ENCODE data around the gene IGSF23.

Gene IGSF23

GRCh38 chr19:44607049-44607448, 6.3 kb upstream of the IGSF23 start:
- TF ChIP-seq TCF4 (CRISPR knock-in tag; IDR thresholded peaks at IDR 0.05; ENCODE audit: borderline replicate concordance), result no peak
- TF ChIP-seq ZNF565 (CRISPR knock-in tag; conservative IDR thresholded peaks at IDR 0.05; ENCODE audit: low read depth), result no peak
- TF ChIP-seq PPARA (CRISPR knock-in tag; IDR thresholded peaks at IDR 0.05; ENCODE audit: borderline replicate concordance), result no peak
- TF ChIP-seq ISL1 (CRISPR knock-in tag; IDR thresholded peaks at IDR 0.05), result no peak
- TF ChIP-seq ZFP30 (CRISPR knock-in tag; IDR thresholded peaks at IDR 0.05), result no peak
- no peak for TF ChIP-seq RARB (CRISPR knock-in tag; IDR thresholded peaks at IDR 0.05)
- TF ChIP-seq TOX (CRISPR knock-in tag; IDR thresholded peaks at IDR 0.05; ENCODE audit: borderline replicate concordance), result no peak
- no peak for TF ChIP-seq ZFP3 (CRISPR knock-in tag; IDR thresholded peaks at IDR 0.05)
- ATAC-seq, result no peak

DNA sequence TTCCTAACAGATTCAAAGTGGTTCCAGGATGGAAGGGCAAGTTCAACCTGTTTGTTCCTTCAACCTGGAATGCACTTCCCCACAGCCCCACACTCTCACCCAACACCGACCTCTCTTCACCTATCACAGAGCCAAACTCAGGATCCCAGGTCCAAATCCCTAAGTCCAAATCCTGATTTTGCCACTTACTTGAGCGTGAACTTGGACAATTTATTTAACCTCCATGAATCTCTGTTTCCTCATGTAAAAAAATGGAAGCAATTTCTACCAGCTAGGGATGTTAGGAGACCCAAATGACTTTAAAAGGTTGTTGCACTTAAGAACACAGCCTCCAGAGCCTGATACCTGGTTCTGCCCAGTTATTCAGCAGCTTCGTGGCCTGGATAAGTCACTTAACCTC, 5.4 kb upstream of the IGSF23 start:
- TF ChIP-seq, protein P1, sequence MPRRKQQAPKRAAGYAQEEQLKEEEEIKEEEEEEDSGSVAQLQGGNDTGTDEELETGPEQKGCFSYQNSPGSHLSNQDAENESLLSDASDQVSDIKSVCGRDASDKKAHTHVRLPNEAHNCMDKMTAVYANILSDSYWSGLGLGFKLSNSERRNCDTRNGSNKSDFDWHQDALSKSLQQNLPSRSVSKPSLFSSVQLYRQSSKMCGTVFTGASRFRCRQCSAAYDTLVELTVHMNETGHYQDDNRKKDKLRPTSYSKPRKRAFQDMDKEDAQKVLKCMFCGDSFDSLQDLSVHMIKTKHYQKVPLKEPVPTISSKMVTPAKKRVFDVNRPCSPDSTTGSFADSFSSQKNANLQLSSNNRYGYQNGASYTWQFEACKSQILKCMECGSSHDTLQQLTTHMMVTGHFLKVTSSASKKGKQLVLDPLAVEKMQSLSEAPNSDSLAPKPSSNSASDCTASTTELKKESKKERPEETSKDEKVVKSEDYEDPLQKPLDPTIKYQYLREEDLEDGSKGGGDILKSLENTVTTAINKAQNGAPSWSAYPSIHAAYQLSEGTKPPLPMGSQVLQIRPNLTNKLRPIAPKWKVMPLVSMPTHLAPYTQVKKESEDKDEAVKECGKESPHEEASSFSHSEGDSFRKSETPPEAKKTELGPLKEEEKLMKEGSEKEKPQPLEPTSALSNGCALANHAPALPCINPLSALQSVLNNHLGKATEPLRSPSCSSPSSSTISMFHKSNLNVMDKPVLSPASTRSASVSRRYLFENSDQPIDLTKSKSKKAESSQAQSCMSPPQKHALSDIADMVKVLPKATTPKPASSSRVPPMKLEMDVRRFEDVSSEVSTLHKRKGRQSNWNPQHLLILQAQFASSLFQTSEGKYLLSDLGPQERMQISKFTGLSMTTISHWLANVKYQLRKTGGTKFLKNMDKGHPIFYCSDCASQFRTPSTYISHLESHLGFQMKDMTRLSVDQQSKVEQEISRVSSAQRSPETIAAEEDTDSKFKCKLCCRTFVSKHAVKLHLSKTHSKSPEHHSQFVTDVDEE (CRISPR knock-in tag; IDR thresholded peaks at IDR 0.05), result no peak
- TF ChIP-seq TCF4 (CRISPR knock-in tag; IDR thresholded peaks at IDR 0.05; ENCODE audit: borderline replicate concordance), result no peak
- TF ChIP-seq, protein P2, sequence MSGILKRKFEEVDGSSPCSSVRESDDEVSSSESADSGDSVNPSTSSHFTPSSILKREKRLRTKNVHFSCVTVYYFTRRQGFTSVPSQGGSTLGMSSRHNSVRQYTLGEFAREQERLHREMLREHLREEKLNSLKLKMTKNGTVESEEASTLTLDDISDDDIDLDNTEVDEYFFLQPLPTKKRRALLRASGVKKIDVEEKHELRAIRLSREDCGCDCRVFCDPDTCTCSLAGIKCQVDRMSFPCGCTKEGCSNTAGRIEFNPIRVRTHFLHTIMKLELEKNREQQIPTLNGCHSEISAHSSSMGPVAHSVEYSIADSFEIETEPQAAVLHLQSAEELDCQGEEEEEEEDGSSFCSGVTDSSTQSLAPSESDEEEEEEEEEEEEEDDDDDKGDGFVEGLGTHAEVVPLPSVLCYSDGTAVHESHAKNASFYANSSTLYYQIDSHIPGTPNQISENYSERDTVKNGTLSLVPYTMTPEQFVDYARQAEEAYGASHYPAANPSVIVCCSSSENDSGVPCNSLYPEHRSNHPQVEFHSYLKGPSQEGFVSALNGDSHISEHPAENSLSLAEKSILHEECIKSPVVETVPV (CRISPR knock-in tag; IDR thresholded peaks at IDR 0.05), result no peak
- TF ChIP-seq ZNF70 (CRISPR knock-in tag; IDR thresholded peaks at IDR 0.05), result no peak
- TF ChIP-seq POU6F1 (CRISPR knock-in tag; IDR thresholded peaks at IDR 0.05; ENCODE audit: borderline replicate concordance, low read depth), result no peak
- no peak for TF ChIP-seq BACH2 (CRISPR knock-in tag; IDR thresholded peaks at IDR 0.05; ENCODE audit: borderline replicate concordance)
- no peak for TF ChIP-seq ARNTL (CRISPR knock-in tag; IDR thresholded peaks at IDR 0.05; ENCODE audit: borderline replicate concordance, low read depth)
- TF ChIP-seq CREB5 (CRISPR knock-in tag; IDR thresholded peaks at IDR 0.05; ENCODE audit: low read depth), result no peak
- no peak for TF ChIP-seq ISL1 (CRISPR knock-in tag; IDR thresholded peaks at IDR 0.05)
- no peak for TF ChIP-seq PPARA (CRISPR knock-in tag; IDR thresholded peaks at IDR 0.05; ENCODE audit: borderline replicate concordance)
- no peak for TF ChIP-seq ZFP30 (CRISPR knock-in tag; IDR thresholded peaks at IDR 0.05)
- ATAC-seq, result no peak

DNA sequence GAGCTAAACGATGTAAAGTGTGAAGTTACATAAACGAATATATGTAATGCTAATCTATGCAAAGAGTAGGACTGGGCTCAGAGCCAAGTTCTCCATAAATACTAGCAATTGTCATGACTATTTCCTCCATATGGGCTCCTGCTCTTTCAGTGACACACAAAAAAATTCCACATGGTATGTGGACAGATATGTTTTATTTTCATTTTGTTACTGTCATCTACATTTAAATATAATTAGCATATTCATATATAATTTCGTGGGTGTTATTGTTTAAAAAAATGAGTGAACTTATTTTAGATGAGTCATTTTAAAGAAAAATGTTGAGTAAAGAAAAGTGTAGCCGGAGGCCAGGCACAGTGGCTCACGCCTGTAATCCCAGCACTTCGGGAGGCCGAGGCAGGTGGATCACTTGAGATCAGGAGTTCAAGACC, 5.0 kb upstream of the IGSF23 start:
- ATAC-seq, result no peak
- TF ChIP-seq TCF4 (CRISPR knock-in tag; IDR thresholded peaks at IDR 0.05; ENCODE audit: borderline replicate concordance) (no peak), PPARA (CRISPR knock-in tag; IDR thresholded peaks at IDR 0.05; ENCODE audit: borderline replicate concordance) (no peak), OSR1 (CRISPR knock-in tag; IDR thresholded peaks at IDR 0.05) (no peak), GLIS3 (CRISPR knock-in tag; IDR thresholded peaks at IDR 0.05) (no peak), ESRRG (CRISPR knock-in tag; IDR thresholded peaks at IDR 0.05) (no peak), ZNF8 (CRISPR knock-in tag; IDR thresholded peaks at IDR 0.05) (no peak), POU6F1 (CRISPR knock-in tag; IDR thresholded peaks at IDR 0.05; ENCODE audit: borderline replicate concordance, low read depth) (no peak), CSDC2 (CRISPR knock-in tag; IDR thresholded peaks at IDR 0.05) (no peak)
- TF ChIP-seq, protein P1 (CRISPR knock-in tag; IDR thresholded peaks at IDR 0.05), result no peak

Data from SK-N-SH treated with all-trans-retinoic acid at 6 μM for 48 hours (cell line).